Breast epithelium (tissue), 4 donors: Measurements from ENCODE around the gene MAP2K6. TPM values are rescaled to one million over a fixed set of nuclear protein-coding genes. Genes with fewer than 3 reads are reported as not detected.

Experiments used
- DNase-seq, 2 donors: peaks; one replicate each; pipeline ENCODE4 v3.0.0-alpha.2; 2019; ENCODE audit warnings: low spot score in 2 of 2
- H3K27ac ChIP-seq, 2 donors: fragments of 200-600 bp; sonication (generic) in 1 of 2; one replicate each; pipeline ENCODE4 v1.5.1; 2016 to 2019; ENCODE audit warnings: mild to moderate bottlenecking in 1 of 2
- H3K27me3 ChIP-seq, 2 donors: fragments of 200-600 bp; sonication (generic) in 1 of 2; one replicate each; pipeline versions ENCODE4 v1.5.1 to v1.6.0; 2017 to 2019; ENCODE audit warnings: control low read depth in 1 of 2, mild to moderate bottlenecking in 1 of 2
- H3K36me3 ChIP-seq: fragments of 200-600 bp; one replicate; pipeline ENCODE4 v1.5.1; 2019
- H3K4me1 ChIP-seq, 2 donors: fragments of 200-600 bp; sonication (generic); one replicate each; pipeline ENCODE4 v1.5.1; 2016 to 2019; ENCODE audit warnings: control low read depth in 1 of 2
- H3K4me3 ChIP-seq, 3 donors: fragments of 200-600 bp; sonication (generic); 1 replicate in 2 of 3; 2 replicates in 1 of 3; pipeline ENCODE4 v1.5.1; 2016 to 2019; ENCODE audit warnings: mild to moderate bottlenecking in 3 of 3, moderate library complexity in 2 of 3
- H3K9me3 ChIP-seq, 2 donors: fragments of 200-600 bp; sonication (generic) in 1 of 2; one replicate each; pipeline ENCODE4 v1.5.1; 2016 to 2019; ENCODE audit warnings: control low read depth in 1 of 2
- POLR2A ChIP-seq: fragments of 450-650 bp; IDR thresholded peaks from one replicate; pipeline ENCODE4 v1.6.1; 2016; ENCODE audit warnings: antibody characterized with exemption, mild to moderate bottlenecking, moderate library complexity
- POLR2AphosphoS5 ChIP-seq, 3 donors: sonication (generic); formaldehyde crosslinking; IDR thresholded peaks; one replicate each; pipeline ENCODE4 v1.6.1; 2017; ENCODE audit warnings: antibody characterized with exemption in 3 of 3
- intact Hi-C: fragments of 100-400 bp; cut with DNase I; formaldehyde crosslinking; loops from one replicate; pipeline ENCODE4 v1.15.1; 2023; ENCODE audit warnings: low total_unique reads
- total RNA-seq, 3 donors: library from RNA; depleted of rRNA; stranded (reverse); fragments of >200 nt; gene quantifications; one replicate each; pipeline ENCODE4 v1.1.0, GENCODE V29; 2016
- TF ChIP-seq, protein P1 (sequence below), 3 donors: fragments of 450-650 bp; IDR thresholded peaks; one replicate each; pipeline ENCODE4 v1.5.1; 2016 to 2017; ENCODE audit warnings: antibody characterized with exemption in 3 of 3, mild to moderate bottlenecking in 3 of 3, moderate library complexity in 3 of 3

The MAP2K6 gene
- total RNA-seq, 3 donors from 2014 or later = 10.9 to 54.9 (median 16.7) TPM

DNA sequence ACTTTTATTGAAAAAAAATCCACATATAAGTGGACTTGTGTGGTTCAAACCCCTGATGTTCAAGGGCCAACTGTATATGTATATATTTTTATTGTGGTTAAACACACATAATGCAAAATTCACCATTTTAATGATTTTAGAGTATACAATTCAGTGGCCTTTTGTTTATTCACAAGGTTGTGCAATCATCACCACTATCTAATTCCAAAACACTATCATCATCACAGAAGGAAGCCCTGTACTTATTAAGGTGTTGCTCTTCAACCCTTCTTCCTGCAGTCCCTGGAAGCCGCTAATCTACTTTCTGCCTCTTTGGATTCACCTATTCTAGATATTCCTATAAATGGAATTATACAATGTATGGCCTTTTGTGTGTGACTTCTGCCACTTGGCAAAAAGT is 23.0 kb downstream of the MAP2K6 start:
- no peaks in the 10 kb centered on the region for H3K27me3 ChIP-seq
- no peaks in the 10 kb centered on the region for H3K9me3 ChIP-seq
- no peaks in the 10 kb centered on the region for H3K36me3 ChIP-seq
- H3K27ac ChIP-seq = no peak overlapping the region
- intact Hi-C loops = no loop called here
- DNase-seq = no peak
- H3K4me1 ChIP-seq = no peaks in the 10 kb centered on the region
- no peak overlapping the region for H3K4me3 ChIP-seq
- no peak for TF ChIP-seq POLR2AphosphoS5 (IDR thresholded peaks at IDR 0.05)
- TF ChIP-seq, protein P1, sequence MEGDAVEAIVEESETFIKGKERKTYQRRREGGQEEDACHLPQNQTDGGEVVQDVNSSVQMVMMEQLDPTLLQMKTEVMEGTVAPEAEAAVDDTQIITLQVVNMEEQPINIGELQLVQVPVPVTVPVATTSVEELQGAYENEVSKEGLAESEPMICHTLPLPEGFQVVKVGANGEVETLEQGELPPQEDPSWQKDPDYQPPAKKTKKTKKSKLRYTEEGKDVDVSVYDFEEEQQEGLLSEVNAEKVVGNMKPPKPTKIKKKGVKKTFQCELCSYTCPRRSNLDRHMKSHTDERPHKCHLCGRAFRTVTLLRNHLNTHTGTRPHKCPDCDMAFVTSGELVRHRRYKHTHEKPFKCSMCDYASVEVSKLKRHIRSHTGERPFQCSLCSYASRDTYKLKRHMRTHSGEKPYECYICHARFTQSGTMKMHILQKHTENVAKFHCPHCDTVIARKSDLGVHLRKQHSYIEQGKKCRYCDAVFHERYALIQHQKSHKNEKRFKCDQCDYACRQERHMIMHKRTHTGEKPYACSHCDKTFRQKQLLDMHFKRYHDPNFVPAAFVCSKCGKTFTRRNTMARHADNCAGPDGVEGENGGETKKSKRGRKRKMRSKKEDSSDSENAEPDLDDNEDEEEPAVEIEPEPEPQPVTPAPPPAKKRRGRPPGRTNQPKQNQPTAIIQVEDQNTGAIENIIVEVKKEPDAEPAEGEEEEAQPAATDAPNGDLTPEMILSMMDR (IDR thresholded peaks at IDR 0.05) = no peak
- TF ChIP-seq POLR2A = no peak

DNA sequence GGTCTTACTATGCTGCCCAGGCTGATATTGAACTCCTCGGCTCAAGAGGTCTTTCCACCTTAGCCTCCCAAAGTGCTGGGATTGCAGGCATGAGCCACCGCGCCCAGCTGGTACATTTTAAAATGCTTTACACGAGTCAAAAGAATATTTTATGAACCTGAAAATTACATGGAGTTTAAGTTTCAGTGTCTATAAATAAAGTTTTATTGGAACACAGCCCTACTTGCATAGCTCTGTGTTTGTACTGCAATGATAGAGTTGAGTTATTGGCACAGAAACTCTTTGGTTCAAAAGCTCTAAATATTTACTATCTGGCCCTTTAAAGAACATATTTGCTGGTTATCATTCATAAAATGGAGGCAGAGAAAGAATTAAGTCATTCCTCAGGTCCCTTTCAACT is 24.3 kb downstream of the MAP2K6 start:
- no peaks in the 10 kb centered on the region for H3K4me1 ChIP-seq
- no peaks in the 10 kb centered on the region for H3K27me3 ChIP-seq
- H3K9me3 ChIP-seq = no peaks in the 10 kb centered on the region
- no peak for TF ChIP-seq POLR2A
- TF ChIP-seq, protein P1 (IDR thresholded peaks at IDR 0.05) = no peak
- TF ChIP-seq POLR2AphosphoS5 (IDR thresholded peaks at IDR 0.05) = no peak
- no peak overlapping the region for H3K27ac ChIP-seq
- intact Hi-C loops = no loop called here
- DNase-seq = no peak
- H3K4me3 ChIP-seq = no peak overlapping the region
- H3K36me3 ChIP-seq = no peaks in the 10 kb centered on the region

DNA sequence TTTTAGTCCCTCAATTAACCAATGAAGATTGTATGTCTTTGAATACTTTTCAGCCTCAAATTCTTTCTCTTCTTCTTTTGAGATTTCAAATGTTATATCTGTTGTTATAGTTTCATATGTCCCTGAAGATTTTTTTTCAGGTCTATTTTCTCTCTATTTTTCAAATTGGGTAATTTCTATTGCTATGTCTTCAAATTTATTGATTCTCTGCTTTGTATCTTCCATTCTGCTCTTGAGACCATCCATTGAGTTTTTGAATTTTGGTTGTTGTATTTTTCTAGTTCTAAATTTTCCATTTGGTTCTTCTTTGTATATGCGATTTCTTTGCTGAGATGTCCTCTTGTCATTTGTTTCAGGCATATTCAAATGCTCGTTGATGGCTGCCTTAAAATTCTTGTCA is 26.7 kb downstream of the MAP2K6 start:
- no peak for DNase-seq
- intact Hi-C loops = no loop called here
- H3K4me1 ChIP-seq = no peaks in the 10 kb centered on the region
- H3K36me3 ChIP-seq = no peaks in the 10 kb centered on the region
- no peak overlapping the region for H3K4me3 ChIP-seq
- H3K27me3 ChIP-seq = no peaks in the 10 kb centered on the region
- TF ChIP-seq POLR2AphosphoS5 (IDR thresholded peaks at IDR 0.05) = no peak
- TF ChIP-seq, protein P1 (IDR thresholded peaks at IDR 0.05) = no peak
- no peak for TF ChIP-seq POLR2A
- no peaks in the 10 kb centered on the region for H3K9me3 ChIP-seq
- no peak overlapping the region for H3K27ac ChIP-seq

DNA sequence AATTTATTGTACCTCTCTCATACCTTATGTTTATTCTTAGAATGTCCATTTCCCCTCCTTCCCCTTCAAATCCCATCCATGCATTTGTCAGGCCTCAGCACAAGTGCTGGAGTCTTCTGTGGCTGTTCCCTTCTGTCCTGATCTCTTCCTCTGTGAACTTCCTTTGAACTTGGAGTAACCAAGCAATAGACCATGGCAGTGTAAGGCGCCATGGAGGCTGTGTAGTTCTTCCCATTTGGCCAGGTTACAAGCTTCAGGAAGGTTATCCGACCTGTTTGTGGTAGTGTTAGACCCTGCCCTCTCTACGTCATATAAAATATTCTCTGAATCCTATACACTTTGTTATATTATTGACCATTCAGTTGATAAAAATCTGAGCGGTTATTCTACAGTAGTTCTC is 28.6 kb downstream of the MAP2K6 start:
- no peak overlapping the region for H3K27ac ChIP-seq
- no peaks in the 10 kb centered on the region for H3K4me1 ChIP-seq
- TF ChIP-seq, protein P1 (IDR thresholded peaks at IDR 0.05) = no peak
- no peak for TF ChIP-seq POLR2A
- no peak for DNase-seq
- no peaks in the 10 kb centered on the region for H3K27me3 ChIP-seq
- no peaks in the 10 kb centered on the region for H3K9me3 ChIP-seq
- intact Hi-C loops = no loop called here
- H3K36me3 ChIP-seq = no peaks in the 10 kb centered on the region
- H3K4me3 ChIP-seq = no peak overlapping the region

DNA sequence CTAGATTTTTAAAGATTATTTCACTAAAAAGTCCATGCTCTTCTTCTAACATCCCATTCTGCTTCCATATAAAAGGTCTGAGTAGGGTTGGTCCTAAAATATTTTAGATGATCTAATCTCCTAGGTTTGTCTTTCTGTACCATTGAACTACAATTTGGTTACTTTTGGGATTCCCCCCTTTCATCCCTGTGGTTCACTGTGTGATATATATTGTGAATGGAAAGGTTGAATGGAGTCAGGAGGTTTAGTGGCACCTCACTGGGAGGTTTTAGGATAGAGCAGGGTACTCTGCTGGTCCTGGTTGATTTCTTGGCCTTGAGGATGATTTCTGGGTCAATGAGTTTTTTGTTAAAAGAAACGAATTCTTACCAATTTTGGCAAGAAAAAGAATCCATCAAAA is 29.5 kb downstream of the MAP2K6 start:
- TF ChIP-seq POLR2A (no peak), POLR2AphosphoS5 (IDR thresholded peaks at IDR 0.05) (no peak)
- TF ChIP-seq, protein P1 (IDR thresholded peaks at IDR 0.05) = no peak
- intact Hi-C loops = no loop called here
- Histone ChIP-seq H3K27me3 (no peaks in the 10 kb centered on the region), H3K9me3 (no peaks in the 10 kb centered on the region), H3K27ac (no peak overlapping the region), H3K4me3 (no peak overlapping the region), H3K4me1 (no peaks in the 10 kb centered on the region), H3K36me3 (no peaks in the 10 kb centered on the region)
- no peak for DNase-seq
